Hippocampal formation (tissue), 2 donors: ENCODE data around the gene SH2D3A.
A peak's percentile ranks its signal among the peaks of the same experiment; 100 is the strongest.

Experiments used
- DNase-seq, 2 donors: peaks; one replicate each; lab custom pipeline; 2025; lab: John Stamatoyannopoulos, UW

The SH2D3A gene

DNA sequence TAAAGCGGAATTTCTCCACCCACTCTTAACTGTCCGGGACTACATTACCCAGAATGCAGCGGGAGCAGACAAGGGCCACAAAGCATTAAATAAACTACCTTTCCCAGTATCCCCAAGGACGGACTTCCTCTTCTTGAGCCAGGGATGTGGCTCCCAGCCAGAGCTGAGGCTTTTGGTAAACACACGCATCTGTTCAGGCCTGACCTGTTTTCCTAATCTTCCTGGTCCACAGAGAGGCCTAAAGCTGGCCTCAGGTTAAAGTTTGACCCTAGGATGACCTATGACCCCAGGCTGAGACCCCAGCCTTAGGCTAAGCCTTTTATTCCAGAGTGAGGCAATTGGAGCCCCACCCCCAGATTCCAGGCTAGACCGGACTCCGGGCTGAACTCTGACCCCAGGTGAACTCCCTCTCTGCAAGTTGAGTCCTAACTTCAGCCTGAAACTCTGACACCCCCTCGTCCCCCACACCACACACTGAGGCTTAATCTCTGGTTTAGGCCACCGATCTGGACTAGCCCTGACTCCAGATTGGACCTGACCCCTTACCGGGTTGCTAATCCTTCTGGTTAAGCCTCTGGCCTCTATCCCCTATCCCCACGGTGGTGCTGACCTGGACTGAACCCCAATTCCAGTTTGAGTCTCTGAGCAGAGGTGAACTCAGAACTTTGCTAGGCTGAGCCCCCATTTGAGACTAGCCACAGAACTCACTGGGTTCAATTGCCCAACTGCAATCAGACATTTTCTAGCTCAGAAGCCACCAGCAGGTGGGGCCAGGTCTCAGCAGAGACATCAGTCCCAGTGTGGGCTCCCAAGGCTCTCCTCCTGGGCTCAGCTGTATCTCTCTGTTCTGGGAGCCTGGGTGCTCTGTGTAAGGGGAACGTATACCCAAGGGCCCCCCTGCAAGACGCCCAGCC is 29.1 kb downstream of the SH2D3A start:
- DNase-seq: peak; percentile 64 to 74

GRCh38 chr19:6737284-6737872 is 29.9 kb downstream of the SH2D3A start, which contains the start of gene GPR108:
Gene GPR108 (minus strand): TSS chr19:6737580. CDS start chr19:6737576, 4 bp downstream.
- DNase-seq: peak; percentile 100

DNA sequence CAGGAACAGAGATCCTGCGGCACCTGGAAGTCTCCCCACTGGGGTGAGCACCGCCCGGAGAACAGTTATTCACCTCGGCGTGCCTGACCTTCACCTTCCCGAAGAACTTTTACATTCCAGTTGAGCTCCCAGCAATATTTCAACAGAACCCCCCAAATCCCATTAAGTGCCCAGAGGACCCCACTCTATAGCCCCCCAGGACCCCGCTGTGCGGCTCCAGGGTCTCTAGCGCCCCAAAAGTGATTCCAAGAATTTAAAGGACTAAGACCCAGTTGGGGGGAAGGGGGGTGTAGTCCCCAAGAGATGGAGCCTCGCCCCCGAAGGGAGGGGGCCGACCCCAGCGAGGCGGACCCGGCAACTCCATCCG is 30.3 kb downstream of the SH2D3A start:
- no peak for DNase-seq

DNA sequence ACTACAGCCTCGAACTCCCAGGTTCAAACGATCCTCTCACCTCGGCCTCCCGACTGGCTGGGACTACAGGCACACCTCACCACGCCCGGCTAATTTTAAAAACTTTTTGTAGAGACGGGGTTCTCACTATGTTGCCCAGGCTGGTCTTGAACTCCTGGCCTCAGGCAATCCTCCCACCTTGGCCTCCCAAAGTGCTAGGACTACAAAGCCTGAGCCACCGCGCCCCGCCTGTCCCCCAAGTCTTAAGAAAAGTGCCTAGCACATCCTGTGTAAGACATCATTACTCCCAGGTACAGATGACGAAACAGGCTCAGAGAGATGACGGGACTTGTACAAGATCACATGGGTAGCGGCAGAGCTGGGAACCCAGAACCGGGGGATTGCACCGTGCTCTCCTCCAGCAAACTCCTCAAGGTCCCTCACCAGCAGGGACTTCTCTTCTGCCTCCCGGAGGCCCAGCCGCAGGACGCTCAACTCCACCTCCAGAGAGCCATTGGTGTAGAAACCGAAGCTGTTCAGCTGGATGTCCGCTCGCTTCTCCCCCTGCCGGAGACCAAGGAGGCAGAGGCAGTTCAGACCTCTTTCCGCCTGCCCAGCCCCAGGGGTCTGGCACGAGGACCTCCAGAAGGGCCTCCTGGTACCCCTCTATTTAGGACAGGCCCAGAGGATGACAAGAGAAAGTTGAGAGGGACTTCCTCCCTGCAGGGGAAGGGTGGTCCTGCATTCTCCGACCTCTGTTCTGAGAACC is 30.9 kb downstream of the SH2D3A start:
- DNase-seq: peak; percentile 20 to 45

DNA sequence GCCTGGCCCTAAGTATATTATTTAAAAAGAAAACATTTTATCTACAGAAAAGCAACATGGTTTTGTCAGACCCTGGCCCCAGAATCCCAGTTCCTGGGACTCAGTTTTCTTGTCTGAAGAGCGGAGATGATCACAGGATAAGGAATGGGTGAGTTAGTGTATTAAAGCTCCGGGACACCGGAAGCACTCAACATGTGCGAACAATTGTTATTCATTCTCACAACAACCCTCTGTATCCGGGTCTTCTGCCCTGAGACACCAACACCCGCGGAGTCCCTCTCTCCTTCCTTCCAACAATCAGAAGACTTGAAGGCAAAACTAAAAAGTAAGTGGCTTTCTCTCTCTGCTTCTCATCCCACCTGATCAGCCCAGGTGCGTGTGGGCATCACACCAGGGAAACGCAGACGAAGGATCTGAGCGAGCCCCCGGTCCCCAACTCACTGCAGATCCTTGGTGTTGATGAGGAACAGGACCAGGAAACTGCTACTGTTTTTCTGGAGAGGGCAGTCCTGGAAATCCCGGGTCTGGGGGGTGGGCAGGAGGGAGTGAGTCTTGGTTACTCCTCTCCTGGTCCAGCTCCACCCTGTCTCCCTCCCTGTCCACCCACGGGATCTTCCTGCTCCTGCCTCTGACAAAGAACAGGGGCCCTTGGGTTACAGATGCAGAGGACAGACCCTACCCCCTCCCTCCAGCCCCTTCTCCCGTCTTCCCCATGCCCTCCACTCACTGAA is 31.9 kb downstream of the SH2D3A start:
- DNase-seq: no peak

DNA sequence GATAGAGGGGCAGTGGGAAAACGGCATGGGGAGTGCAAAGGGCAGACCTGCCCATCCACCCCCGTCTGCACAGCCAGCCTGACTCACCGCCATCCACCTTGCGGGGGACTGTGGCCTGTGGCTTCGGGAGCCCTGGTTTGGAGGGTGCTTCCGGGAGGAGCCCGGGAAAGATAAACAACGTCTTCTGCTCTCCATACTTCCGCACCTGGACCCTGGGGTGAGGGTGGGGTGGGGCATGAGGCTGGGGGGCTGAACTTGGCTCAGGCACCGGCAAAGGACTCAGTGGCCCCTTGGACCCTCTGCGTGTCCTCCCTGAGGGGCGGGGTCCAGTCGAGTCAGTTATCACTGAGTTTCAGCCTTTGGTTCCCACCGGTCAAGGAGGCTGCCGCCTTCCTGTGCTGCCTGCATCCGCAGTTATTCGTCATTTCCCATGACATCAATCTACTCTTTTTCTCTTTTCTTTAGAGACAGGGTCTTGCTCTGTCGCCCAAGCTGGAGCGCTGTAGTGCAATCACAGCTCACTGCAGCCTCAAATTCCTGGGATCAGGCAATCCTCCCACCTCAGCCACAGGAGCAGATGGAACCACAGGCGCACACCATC is 33.0 kb downstream of the SH2D3A start:
- no peak for DNase-seq

DNA sequence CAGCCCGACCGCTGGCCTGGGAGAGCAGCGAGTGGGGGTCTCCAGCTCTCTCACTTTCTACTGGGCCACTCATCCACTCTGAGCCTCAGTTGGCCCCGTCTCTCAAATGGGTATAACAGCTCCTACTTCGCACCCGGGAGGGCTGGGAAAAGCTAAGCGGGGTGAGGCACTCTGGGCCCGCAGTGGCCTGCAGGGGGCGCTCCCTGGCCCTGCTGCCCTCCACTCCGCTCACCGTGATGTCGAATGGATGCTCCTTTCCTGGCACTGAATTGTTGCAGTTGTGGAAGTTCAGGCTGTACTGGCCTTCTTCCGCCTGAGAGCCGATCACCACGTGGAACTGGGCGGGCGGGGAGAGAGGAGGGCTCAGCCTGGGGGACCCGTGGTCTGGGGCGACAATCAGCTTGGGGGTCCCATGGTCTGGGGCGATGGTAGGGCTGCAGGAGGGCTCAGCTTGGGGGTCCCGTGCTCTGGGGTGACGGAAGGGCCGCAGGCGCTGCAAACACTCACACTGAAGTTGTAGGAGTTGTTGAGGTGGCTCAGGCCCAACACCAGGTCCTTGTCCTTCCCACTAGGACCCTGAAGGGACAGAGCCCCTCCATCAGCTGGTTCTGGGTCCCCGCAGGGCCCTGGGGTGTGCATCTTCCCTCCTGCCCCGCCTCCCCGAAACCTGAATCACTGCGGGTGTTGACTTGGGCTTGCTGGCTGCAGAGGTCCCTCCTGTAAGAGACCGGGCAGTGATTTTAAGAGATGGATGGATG is 33.7 kb downstream of the SH2D3A start:
- DNase-seq: no peak

DNA sequence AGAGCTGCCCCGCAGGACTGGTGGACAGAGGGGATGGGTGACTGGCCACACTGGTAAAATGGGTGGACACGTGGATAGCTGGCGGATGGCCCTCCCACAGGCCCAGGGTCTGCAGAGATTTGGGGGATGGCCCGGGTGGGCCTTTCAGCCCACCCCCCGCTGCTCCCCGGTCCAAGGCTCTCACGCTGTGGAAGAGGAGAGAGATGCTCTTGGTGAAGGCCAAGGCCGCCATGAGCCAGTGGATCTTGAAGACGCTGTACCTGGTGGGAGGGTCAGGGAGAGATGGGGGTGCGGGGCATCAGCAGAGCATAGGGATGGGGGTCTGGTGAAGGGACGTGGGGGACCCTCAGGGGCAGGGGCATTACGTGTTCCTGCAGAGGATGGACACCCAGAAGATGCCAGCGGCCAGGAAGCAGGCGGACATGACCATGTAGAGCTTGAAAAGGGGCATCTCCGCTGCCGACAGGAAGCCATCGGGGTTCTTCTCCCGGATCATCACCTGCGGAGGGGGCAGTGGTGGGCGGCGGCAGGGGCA is 34.4 kb downstream of the SH2D3A start:
- DNase-seq: no peak

DNA sequence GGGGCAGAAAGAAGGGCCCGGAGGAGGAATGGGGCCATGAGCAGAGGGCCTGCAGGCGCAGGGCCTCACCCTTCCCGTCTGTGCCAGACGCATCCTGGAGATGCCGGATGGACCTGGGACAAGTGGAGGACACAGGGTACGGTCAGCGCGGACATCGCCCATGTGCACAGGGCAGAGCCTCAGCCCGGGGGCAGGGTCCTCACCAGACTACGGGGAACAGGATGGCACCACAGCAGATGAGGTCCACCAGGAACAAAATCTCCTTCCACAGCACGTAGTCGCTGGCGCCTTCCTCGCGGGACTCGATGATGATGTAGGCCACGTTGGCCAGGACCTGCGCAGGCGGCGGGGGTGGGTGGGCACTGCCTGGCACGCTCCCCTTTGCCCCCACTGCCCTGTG is 35.4 kb downstream of the SH2D3A start:
- no peak for DNase-seq

DNA sequence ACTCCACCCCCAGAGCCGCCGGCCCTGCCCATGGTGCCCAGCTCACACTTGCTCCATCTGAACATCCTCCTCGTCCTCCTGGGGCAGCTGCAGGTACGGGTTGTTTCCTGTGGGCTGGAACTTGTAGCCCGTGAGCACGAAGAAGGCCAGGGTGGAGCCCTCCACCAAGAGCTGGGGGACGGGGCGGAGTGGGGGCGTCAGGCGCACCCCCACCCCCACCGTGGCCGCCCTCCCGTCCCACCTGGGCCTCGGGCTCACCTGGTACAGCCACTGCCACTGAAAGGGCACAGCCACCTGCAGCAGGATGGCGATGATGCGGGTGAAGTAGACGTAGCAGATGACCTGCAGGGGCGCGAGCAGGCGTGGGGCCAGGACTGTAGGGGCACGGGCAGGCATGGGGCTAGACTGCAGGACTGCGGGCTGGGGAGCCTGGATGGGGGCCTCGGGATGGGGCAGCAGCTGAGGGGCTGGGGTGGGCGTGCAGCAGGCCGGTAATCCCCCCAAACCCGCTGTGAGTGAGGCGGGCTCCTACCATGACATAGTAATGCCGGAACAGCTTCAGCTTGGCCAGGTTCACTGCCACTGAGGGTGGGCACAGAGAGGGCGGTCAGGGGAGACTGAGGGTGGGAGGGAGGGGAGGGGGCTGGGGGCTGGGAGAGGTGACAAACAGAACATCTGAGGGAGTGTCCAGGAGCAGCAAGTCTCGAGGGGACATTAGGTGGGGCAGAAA is 36.1 kb downstream of the SH2D3A start:
- DNase-seq: no peak

DNA sequence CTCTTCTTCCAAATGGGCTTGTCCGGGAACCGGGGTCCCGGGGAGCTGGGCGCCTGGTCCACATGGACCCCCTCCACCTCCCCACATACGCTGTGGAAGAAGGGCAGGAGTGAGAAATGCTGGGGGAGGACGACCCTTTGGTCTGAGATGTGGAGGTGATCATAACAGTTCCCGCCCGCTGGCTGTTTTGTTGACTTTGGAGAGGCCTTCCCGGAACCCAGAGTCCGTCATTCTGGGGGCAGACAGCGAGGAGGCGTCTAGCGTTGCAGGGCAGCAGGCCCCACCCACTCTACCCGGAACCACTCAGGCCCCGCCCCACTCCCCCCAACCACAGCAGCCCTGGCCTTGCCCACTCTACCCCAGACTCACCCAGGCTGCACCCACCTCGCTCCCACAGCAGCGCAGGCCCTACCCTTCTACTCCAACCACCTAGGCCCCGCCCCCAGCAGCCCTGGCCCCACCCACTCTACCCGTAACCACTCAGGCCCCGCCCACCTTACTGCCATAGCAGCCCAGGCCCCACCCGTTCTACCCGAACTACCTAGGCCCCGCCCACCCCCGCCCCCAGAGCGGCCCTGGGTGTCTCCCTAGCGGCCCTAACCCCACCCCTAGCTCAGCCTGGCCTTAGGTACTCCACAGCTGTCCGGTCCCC is 37.0 kb downstream of the SH2D3A start:
- DNase-seq: peak; percentile 3 to 66

DNA sequence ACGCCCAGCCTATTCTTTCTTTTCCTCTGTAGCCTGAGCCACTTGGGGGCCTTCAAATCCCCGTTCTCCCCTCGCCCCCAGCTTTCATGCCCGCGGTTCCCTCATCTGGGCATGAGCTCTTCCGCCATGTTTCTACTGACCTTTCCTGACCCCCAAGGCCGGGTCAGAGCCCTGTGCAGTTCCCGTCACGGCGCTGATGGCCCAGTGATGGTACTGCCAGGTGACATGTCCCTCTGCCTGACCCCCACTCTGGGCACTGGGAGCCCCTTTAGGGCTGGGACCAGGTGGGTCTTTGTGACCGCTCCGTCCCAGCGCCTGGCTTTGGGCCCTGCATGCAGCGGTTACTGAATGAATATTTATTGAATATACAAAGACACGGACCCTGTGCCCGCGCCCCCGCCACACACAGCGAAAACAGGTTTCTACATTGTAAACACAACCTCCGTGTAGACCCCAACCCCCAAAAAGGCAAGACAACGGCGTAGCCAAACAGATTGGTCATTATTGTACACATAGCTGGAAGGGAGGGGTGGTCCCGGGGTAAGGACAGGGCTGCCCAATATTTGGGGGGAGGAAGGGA is 37.6 kb downstream of the SH2D3A start:
- no peak for DNase-seq

DNA sequence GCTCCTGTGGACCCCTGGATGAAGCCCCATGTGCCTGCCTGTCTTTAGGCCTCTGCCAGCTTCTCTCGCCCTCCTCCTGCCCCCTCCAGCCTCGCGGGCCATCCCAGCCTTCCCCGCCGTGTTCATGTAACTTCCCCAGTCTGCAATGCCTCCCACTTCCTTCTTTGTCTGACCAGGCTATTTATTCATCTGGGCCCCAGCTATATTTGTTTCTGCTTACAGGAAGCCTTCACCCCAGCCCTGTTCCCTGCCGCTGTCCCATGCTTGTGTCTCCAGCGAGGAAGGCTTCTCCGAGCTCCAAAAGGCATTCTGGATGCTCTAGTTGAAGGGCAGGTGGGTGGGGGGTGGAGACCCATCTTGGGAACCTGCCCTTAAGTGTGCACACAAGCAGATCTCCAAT is 38.9 kb downstream of the SH2D3A start:
- peak; percentile 17 to 38 for DNase-seq

- DNase-seq: no peak
Observed at GRCh38 chr19:6725513-6726231, 41.6 kb downstream of the SH2D3A start.

DNA sequence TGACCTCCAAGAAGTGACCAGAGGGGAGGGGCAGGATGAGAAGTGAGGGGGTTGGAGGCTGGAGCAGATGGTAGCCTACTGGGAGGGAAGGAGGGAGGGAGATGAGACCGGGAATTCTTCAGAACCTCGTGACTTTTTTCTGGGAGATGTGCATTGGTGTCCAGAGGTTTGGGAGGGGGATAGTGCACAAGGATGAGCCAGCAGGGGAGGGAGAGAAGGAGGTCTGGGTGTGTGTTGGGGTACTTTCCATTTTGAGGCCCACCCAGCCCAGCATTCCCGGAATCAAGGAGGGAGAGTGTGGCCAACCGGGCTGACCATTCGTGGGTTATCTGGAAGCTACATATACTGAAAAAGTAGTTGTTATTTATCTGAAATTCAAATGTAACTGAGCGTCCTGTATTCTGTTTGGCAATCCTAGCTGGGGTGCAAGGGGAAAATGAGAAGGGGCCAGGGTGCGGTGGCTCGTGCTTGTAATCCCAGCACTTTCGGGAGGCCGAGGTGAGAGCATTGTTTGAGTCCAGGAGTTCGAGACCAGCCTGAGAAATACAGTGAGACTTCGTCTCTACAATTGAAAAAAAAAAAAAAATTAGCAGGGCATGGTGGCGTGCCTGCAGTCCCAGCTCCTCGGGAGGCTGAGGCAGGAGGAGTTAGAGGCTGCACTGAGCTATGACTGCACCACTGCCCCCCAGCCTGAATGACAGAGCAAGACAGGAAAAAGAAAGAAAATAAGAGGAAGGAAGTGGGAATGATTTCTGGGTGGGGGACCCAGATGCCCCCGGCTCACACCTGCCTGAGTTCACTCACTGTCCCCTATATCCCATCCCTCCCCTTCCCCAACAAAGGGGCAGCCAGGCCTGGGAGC is 42.4 kb downstream of the SH2D3A start:
- DNase-seq: no peak

- peak in 1 of 2 donors; percentile 3 for DNase-seq
Observed at GRCh38 chr19:6723738-6724137, 43.5 kb downstream of the SH2D3A start.

GRCh38 chr19:6723108-6723618 is 44.1 kb downstream of the SH2D3A start:
- DNase-seq: peak in 1 of 2 donors; percentile 17
